ENCODE measurements around the gene MVP.

MVP gene

GRCh38 chr16:29854520-29855100 is 34.3 kb downstream of the MVP start:
- no peak for DNase-seq (ENCODE audit: extremely low read depth, low read depth)
- no peak for TF ChIP-seq CTCF (IDR thresholded peaks at IDR 0.05; ENCODE audit: low read depth, low read length)

- peak; percentile 59 for DNase-seq (ENCODE audit: extremely low read depth, low read depth)
- no peak for TF ChIP-seq CTCF (IDR thresholded peaks at IDR 0.05; ENCODE audit: low read depth, low read length)
Observed at GRCh38 chr16:29857133-29857760, 37.0 kb downstream of the MVP start.

- no peak for TF ChIP-seq CTCF (IDR thresholded peaks at IDR 0.05; ENCODE audit: low read depth, low read length)
- DNase-seq (ENCODE audit: extremely low read depth, low read depth): no peak
Observed at GRCh38 chr16:29858149-29858849, 38.0 kb downstream of the MVP start.

GRCh38 chr16:29858974-29859373 is 38.7 kb downstream of the MVP start:
- TF ChIP-seq CTCF (IDR thresholded peaks at IDR 0.05; ENCODE audit: low read depth, low read length): no peak
- DNase-seq (ENCODE audit: extremely low read depth, low read depth): no peak

- TF ChIP-seq CTCF (IDR thresholded peaks at IDR 0.05; ENCODE audit: low read depth, low read length): no peak
- no peak for DNase-seq (ENCODE audit: extremely low read depth, low read depth)
Observed at GRCh38 chr16:29860218-29860617, 40.0 kb downstream of the MVP start.

GRCh38 chr16:29862383-29862883 is 42.2 kb downstream of the MVP start:
- no peak for DNase-seq (ENCODE audit: extremely low read depth, low read depth)

More at GRCh38 chr16:29862383-29862883, 42.2 kb downstream of the MVP start:
- TF ChIP-seq CTCF (IDR thresholded peaks at IDR 0.05; ENCODE audit: low read depth, low read length): peak; percentile 35

All from AG09319 (cell line).